Activated CD4-positive, alpha-beta T cell treated with anti-CD3 and anti-CD28 coated beads for 24 hours (primary cell): ENCODE measurements around the gene RHAG.
"Not testable (repeated sequence)": the region's sequence is repeated elsewhere in the genome, so short reads cannot be mapped to it uniquely, and the experiment has no call there.

Experiments used
- DNase-seq, 2 donors: peaks; one replicate each; pipeline ENCODE4 v3.0.0-alpha.2; 2020; ENCODE audit warnings: low read depth in 2 of 2

RHAG gene

DNA sequence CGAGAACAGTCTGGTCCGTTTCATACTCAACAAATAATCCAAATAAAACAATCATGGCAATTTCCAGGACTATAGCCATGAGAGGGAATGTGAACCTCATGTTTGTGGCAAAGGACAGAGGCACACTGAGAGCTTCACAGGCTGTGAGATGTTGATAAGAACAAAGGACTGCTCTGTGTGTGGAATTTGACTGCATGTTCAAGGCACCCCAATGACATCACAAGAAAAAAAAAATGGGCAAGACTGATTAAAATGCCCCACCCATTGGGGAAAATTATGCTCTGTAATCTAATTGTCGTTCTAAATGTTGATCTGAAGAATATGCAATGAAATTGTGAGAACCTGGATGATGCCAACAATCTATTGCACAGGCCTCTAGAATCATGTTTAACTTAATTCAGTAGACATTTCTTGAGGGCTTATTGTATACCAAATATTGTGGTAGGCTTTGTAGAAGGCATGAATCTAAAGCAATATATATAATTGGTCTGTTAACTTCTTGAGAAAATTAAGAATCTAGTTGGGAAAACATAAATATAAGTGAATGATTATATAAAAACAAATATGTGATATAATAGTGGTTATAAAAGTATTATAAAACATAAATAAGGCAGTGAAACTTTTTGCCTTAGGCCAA is at the start of gene RHAG:
Gene RHAG, minus strand, starts transcription at position 127 of the 637 bp plus-strand sequence. Its CDS starts 27 bp downstream, at position 100.
- no peak for DNase-seq

GRCh38 chr6:49676671-49677281 is 40.1 kb upstream of the RHAG start:
- no peak for DNase-seq

- DNase-seq, result no peak
Observed at GRCh38 chr6:49675816-49676215, 39.2 kb upstream of the RHAG start.

DNA sequence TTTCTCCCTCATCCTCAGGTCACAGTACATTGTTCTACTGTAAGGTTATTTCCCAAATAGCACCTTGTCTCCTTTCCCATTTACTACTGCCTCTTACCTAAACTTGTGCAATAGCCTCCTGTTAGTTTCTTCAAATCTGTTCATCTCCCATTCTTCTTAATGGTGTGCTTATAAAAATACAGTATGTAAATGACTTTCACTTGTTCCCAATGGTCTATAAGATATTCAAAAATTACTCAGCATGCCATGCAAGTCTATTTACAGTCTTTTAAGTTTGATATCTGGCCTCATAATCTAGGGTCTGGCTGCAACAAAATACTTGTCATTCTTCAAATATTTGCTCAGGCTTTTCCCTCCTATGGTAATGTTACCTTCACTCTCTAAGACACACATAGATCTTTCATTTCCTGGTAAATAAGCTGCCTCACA is 31.5 kb upstream of the RHAG start:
- no peak for DNase-seq

DNA sequence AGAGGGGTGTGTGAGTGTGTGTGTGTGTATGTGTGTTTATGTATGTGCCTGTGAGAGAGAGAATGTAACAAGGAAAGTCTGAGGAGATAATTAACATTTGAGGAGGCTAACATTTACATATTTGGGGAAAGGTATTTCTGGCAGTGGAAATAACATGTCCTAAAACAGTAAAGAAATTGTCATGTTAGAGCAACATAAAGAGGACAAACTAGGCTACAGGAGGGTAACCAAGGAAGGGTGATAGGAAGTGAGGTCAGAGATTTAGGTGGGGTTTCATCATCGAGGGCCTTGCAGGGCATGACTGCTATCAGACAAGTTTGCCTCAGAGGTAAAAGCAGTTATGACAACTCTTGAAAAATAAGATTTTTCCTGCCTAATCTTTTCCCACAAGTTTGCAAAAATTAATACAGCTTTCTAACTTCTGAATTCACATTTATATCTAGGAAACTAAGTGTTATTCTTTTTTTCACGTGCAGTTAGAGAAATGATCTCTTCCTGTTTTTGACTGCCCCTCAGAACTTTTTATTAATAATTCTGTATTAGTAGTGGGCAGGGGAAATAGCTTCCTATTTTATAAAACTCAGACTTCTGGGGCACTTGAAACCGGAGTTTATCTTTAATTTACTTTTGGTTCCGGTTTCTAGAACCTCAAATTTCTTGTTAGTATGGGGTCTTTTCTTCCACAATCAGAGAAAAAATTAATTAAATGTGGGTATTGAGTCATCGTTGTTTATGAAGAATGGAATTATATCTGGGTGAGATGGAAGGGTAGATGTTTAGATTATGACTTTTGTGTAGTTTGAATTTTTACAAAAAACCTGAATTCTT is 30.5 kb upstream of the RHAG start:
- DNase-seq, result no peak

DNA sequence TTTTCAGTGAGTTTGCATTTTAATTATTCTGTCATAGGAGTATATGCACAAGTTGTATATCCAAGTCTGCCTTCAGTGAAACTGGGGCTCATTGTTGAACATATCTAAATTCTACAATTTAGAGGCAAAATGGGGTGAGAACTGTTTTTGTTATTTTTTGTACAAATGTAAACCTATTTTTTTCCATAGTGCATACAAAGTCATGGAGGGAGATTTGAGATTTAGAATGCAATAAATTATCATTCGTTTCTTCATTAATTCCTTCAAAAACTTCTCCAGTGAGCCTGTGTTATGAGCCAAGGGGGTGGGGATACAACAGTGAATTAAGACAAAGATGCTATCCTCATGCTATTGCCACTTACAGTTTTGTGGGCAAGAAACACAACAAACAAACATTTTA is 29.8 kb upstream of the RHAG start:
- no peak for DNase-seq

- no peak for DNase-seq
Observed at GRCh38 chr6:49664817-49665216, 28.2 kb upstream of the RHAG start.

- not testable (repeated sequence) for DNase-seq
Observed at GRCh38 chr6:49664054-49664453, 27.4 kb upstream of the RHAG start.

DNA sequence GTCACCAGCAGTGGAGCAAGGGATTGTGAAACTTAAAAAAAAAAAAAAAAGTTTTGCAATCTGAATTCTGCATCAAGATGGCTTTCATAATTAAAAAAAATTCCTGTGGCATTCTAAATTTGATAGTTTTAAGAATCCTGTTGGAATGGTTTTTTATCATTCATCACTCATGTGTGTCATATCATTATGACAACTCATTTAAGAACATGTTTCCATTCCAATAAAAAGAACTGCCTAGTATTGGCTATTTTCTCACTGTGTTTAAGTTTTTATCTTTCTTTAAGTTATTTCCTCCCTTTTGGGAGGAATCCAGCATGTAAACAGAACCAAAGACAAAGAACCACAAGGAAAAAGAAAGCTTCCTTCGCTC is 26.2 kb upstream of the RHAG start:
- no peak for DNase-seq

DNA sequence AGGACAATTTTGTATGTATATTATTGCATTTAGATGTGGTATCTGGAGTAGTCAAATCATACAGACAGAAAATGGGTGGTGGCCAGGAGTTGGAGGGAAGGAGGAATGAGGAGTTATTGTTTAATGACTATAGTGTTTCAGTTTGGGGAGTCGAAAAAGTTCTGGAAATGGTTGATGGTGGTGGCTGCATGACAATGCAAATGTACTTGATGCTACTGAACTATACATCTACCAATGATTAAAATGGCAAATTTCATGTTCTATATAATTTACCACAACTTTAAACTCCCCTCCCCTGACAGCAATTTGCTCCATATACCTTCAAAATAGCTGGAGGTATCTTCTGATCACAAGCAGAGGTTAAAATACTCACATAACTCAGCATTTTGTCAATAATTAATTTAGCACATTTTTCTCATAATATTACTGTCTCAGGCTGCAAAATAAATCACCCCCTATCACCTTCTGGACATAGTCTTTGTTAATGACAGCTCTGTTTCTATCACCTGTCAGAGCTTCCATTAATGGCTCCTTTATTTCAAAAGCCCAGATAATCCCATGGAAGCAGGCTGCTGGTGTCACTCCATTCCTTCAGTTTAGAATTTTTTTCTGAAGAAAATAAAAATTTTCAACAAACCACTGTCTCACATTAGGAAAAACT is 25.7 kb upstream of the RHAG start:
- no peak for DNase-seq

DNA sequence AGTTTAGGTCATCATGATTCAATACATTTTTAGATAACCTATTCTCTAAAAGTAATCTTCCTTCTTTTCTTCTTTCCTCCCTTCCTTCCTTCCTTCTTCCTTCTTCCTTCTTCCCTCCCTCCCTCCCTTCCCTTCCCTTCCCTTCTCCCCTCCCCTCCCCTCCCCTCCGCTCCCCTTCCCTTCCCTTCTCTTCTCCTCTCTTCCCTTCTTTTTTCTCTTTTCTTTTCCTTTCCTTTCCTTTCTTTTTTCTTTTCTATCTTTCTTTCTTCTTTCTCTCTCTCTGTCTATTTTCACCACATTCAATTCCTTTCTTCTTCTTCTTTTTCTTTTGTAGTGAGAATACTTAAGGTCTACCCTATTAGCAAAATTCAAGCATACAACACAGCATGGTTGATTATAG is 17.3 kb upstream of the RHAG start:
- DNase-seq, result no peak

DNA sequence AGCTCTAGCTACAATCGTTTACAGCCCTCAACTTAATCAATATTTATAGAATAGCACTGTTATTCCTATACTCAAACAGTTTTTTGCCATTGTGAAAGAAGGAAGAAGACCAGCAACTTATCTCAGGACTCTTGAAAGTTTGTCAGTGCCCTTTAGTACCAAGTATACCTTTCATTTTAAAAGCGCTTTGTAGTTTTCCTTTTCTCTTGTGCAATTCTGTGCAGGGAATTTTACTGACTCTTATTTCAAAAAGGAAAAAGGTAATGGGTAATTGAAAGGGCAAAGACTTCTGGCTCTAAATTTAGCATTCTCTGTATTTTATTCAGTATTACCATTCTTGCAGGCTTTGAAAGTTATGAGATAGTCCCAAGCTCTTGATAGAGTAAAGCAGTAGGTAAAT is 16.8 kb upstream of the RHAG start:
- no peak for DNase-seq

DNA sequence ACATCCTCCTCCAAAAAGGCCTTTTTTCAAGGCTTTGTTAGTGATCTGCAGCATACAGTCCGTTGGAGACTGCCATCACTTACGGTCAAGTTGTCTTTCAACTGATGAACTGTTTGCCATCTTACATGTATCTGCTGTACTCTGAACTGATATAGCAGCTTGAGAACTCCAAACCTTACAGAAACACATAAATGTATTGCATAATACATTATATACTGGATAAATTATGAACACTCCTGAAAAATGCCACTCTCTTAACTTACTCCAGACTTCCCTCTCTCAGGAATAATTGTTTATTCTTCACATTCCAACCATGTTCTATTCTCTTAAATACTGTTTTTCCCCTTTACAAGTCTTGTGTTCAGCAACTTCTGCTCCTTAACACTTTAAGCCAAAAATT is 14.6 kb upstream of the RHAG start:
- DNase-seq, result no peak

GRCh38 chr6:49649988-49650387 is 13.3 kb upstream of the RHAG start:
- no peak for DNase-seq

DNA sequence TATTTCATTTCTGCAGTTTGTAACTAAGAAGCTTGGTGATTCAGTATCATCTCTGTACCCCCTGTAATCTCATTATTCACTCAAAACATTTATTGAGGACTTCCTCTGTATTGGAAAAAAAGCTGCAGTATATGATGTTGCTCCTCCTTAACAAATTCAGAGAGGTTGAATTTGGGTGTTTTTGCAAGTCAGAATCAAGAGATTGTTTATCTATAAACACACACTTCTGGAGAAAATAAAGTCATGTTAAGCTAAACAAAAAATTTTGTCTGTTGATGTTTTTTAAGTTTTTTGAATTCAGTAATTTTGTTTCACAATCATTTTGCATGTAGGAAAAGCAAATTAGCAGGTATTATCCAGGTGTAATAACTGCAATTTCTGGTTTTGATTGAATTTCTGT is 11.4 kb upstream of the RHAG start:
- no peak for DNase-seq

DNA sequence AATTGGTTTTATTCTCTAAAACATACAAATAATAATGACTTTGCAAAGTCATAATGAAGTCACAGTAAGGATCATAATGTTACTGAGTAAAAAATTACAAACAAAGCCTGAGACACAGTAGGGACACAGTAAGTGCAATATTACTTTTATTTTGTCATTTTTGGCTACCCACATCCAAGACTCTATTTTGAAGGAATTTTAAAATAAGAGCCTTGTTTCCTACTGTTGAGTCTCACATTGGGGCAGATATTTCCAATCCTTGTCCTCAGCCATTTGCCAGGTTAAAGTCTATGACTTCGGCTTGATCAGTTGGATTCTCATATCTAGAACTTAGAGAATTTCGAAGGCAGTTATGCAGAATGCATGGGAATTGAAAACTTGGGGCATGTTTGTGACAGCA is 10.8 kb upstream of the RHAG start:
- no peak for DNase-seq

DNA sequence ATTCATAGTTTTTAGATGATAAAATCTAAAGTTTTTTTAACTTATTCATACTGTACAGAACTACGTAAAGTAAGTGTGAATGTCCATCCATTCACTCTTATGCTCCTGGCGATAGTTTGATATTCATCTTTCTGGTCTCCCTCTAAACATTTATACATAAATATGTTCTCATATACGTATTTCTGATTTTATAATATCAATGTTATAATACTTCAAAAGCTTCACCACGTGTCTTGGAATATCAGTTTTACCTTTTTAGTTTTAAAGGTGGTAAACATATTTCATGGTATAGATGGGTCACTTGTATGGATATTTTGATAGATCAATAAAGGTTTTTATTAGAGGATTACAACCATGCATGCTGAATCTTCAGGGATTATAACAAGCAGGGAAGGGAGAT is 10.3 kb upstream of the RHAG start:
- DNase-seq, result no peak

- no peak for DNase-seq
Observed at GRCh38 chr6:49646130-49646824, 9.6 kb upstream of the RHAG start.

GRCh38 chr6:49645139-49645538 is 8.5 kb upstream of the RHAG start:
- no peak for DNase-seq

DNA sequence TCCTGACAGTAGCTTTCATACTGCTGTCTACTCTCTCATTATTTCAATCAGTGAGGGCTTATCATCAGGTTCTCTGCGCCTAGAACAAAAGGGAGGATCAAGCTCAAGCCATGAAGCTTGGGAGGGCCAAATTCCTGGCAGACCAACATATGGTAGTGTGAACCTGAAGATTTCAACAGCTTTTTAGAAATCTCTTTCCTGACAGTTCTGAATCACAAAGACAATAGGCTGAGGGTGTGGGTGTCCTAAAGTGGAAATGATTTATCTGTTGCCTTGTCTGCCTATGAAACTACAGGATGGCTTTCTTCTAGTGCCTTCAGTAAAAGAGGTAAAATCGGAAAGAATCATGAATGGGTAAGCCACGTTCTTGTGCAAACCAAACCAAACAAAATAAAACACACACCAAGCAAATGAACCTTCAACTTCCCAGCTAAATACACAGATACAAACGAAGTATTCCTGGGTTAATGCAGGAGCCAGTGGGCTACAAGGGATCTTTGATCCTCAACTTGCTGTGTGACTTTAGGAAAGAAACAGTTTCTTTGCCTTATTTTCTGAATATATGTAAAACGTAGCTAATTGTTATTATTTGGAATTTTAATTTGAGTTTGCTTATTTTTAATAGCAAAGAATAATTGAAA is 2.7 kb upstream of the RHAG start:
- no peak for DNase-seq

- DNase-seq, result no peak
Observed at GRCh38 chr6:49637350-49637731, 702 bp upstream of the RHAG start.
